Coronary artery (tissue), 2 donors: ENCODE data around the gene MMAB.

Source experiments
- DNase-seq: peaks from one replicate; pipeline ENCODE4 v3.0.0-alpha.2; 2017; ENCODE audit warnings: low spot score
- H3K27ac ChIP-seq, 2 donors: fragments of 200-600 bp; sonication (generic); one replicate each; pipeline ENCODE4 v1.5.1; 2016 to 2019
- H3K4me3 ChIP-seq: fragments of 200-600 bp; sonication (generic); 2 replicates; pipeline ENCODE4 v1.5.1; 2016; ENCODE audit warnings: mild to moderate bottlenecking, moderate library complexity
- TF ChIP-seq, protein P1 (sequence below): fragments of 200-600 bp; sonication (generic); IDR thresholded peaks from one replicate; pipeline ENCODE4 v1.5.1; 2019; ENCODE audit warnings: antibody characterized with exemption

The MMAB gene

DNA sequence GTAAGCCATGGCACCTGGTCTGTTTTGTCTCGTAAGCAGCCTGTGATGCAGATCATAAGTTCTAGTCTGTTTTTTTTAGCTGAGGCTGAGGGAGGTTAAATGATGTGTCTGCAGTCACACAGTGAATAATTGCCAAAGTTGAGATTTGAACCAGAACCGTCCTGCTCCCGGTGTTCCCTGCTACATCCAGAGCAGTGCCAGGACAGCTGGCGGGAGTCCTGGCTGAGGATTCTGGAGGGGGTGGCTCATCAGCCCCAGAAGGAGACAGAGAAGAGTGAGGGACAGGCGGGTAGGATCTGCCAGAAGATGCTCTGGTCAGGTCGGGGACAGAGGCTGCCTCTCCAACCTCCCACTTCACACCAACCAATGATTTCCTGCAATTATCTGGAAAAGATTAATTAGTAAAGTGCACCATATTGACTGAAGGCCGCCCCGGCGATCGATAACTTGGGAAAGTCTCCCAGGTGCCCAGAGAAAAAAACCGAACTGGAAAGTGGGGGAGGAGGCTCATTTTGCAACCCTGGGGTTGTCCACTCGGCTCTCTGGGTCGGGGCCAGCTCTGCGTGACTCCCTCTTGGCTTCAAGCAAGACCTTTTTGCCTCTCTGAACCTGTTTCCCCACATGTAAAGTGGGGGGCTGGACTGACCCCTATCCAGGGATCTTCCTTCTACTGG, 42.4 kb upstream of the MMAB start:
- H3K27ac ChIP-seq = no peak overlapping the region
- DNase-seq = no peak

DNA sequence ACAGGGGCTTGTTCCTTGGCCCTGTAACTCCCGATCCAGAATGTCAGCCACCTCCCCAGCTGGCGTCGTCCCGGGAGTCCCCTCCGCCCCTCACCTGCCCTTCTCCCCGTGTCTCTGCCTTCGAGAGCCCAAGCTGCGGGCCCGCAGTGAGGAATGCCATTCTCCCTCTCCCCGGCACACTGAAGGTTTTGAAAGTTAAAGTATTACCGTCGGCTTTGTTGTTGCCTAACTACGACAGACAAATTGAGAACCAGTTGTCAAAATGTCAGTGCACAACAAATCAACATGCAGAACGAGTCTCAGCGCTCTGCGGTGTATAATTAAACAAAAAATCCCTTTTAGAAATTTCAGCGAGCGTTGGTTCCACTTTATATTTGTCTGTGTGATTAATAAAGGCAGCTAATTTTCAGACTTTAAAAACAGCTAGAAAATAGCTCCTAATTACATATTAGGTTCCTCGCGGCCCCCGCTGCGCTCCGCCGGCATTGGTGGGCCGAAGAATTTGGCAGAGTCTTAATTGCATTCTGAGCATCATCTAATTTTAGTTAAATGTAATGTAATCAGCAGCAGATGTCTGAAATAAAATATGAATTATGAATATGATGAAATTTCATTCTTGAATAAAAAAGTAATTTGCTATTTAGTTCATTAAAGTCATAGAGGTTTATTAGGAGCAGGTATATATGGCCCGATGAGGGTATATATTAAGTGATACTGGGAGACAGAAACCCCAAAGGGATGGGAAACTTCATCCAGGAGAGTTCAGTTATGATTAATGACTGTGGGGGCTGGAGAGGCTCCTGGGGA, 40.5 kb upstream of the MMAB start:
- TF ChIP-seq, protein P1, sequence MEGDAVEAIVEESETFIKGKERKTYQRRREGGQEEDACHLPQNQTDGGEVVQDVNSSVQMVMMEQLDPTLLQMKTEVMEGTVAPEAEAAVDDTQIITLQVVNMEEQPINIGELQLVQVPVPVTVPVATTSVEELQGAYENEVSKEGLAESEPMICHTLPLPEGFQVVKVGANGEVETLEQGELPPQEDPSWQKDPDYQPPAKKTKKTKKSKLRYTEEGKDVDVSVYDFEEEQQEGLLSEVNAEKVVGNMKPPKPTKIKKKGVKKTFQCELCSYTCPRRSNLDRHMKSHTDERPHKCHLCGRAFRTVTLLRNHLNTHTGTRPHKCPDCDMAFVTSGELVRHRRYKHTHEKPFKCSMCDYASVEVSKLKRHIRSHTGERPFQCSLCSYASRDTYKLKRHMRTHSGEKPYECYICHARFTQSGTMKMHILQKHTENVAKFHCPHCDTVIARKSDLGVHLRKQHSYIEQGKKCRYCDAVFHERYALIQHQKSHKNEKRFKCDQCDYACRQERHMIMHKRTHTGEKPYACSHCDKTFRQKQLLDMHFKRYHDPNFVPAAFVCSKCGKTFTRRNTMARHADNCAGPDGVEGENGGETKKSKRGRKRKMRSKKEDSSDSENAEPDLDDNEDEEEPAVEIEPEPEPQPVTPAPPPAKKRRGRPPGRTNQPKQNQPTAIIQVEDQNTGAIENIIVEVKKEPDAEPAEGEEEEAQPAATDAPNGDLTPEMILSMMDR = no peak
- no peak overlapping the region for H3K4me3 ChIP-seq
- no peak for DNase-seq
- H3K27ac ChIP-seq = no peak overlapping the region

More for the DNA sequence above, 42.4 kb upstream of the MMAB start:
- TF ChIP-seq, protein P1 = no peak
- H3K4me3 ChIP-seq = no peak overlapping the region

DNA sequence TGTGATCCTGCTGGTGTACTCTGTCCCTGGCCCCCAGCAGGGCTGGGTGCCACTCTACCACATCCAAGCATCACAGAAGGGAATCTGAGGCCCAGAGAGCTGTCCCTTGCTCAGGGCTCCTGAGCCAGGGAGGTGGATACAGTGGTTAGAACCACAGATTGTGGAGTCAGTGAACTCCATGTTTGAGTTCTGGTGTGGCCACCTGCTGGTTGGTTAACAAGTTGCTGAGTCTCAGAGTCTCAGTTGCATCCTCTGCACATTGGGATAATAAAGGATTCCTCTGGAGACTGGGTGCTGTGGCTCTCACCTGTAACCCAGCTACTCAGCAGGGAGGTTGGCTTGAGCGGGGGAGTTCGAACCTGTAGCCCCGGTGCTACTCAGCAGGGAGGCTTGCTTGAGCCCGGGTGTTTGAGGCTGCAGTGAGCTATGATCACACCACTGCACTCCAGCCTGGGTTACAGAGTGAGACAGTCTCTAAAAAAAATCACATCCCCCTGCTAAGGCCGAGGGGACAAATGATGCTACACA, 39.7 kb upstream of the MMAB start:
- Histone ChIP-seq H3K4me3 (no peak overlapping the region), H3K27ac (no peak overlapping the region)
- TF ChIP-seq, protein P1 = no peak
- DNase-seq = no peak

DNA sequence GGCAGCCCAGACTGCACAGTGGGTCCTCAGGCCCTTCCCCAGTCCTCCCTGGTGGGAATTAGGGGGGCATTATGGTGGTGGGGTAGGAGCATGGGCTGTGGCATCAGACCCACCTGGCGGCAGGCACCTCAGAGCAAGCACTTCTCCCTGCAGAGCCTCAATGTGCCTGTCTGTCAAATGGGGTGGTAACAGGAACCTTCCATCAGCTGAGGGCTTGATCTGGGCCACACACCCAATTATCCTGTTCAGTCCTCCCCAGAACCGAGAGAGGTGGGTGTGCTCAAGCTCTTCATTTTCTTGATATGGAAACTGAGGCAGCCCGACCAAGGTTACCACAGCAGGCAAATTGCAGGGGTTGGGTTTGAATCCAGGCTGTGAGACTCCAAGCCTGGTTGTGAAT, 38.7 kb upstream of the MMAB start:
- TF ChIP-seq, protein P1 = no peak
- no peak for DNase-seq
- no peak overlapping the region for H3K4me3 ChIP-seq
- H3K27ac ChIP-seq = no peak overlapping the region

DNA sequence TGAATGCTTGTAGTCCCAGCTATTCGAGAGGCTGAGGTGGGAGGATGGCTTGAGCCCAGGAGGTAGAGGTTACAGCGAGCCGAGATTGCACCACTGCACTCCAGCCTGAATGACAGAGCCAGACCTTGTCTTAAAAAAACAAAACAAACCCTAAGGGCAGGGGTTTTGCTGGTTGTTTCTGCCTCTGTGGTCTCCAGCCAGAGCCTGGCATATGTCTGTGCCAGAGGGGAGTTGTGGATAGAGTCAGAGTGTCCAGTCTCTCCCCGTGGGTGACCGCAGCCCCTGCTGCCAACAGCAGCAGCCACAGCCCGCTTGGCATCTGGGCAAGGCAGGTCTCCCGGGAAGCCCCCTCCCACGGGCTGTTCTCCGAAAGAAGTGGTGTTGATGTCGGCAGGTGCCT, 37.9 kb upstream of the MMAB start:
- Histone ChIP-seq H3K4me3 (no peak overlapping the region), H3K27ac (no peak overlapping the region)
- DNase-seq = no peak
- TF ChIP-seq, protein P1 = no peak

DNA sequence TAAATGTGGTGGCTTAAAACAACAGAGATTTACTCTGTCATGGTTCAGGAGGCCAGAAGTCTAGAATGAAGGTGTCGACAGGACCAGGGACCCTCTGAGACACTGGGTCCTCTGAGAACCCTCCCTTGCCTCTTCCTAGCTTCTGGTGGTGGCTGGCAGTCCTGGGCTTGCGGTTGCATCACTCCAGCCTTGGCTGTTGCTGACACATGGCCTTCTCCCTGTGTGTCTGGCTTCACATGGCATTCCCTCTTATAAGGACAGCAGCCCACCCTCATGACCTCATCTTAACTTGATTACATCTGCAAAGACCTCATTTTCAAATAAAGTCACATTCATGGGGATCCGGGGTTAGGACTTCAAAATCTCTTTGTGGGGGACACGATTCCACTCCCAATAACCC, 37.2 kb upstream of the MMAB start:
- TF ChIP-seq, protein P1 = no peak
- H3K27ac ChIP-seq = no peak overlapping the region
- no peak overlapping the region for H3K4me3 ChIP-seq
- DNase-seq = no peak

DNA sequence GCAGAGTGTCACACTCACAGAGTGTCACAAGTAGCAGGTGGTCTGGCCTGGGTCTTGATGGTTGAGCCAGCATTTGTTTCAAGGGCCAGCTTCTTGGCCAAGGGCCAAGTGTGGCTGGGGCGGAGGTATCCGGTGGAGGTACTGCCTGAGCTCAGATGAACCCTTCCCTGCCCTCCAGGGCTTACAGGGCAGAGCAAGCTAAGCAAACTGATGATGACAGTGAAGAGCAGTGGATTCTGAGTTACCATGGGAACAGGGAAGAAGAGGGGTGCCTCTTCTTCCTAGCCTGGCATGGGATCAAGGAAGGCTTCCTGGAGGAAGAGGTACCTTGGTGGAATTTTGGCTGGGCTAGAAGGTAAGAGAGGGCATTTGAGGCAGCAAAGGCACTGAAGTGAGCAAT, 36.0 kb upstream of the MMAB start:
- no peak for DNase-seq
- TF ChIP-seq, protein P1 = no peak
- Histone ChIP-seq H3K4me3 (no peak overlapping the region), H3K27ac (no peak overlapping the region)
